Hepatocyte (in vitro differentiated cells): Measurements from ENCODE around the gene KDELR3. TPM values are rescaled to one million over a fixed set of nuclear protein-coding genes. Genes with fewer than 3 reads are reported as not detected.

Experiments used
- DNase-seq: peaks from one replicate; pipeline ENCODE4 v3.0.0-alpha.2; 2016; ENCODE audit warnings: low spot score
- H2AFZ ChIP-seq: fragments of 200-600 bp; sonication (generic); 2 replicates; pipeline ENCODE4 v1.6.0; 2016; ENCODE audit warnings: antibody characterized with exemption, mild to moderate bottlenecking
- H3K27ac ChIP-seq: fragments of 200-600 bp; sonication (generic); 2 replicates; pipeline ENCODE4 v1.5.1; 2016; ENCODE audit warnings: mild to moderate bottlenecking
- H3K27me3 ChIP-seq: fragments of 200-600 bp; sonication (generic); 2 replicates; pipeline ENCODE4 v1.6.1; 2016
- H3K36me3 ChIP-seq: fragments of 200-600 bp; sonication (generic); replicated peaks from 2 replicates; pipeline ENCODE4 v1.5.1; 2016; ENCODE audit warnings: low read depth; ENCODE audit not compliant: insufficient read depth
- H3K4me1 ChIP-seq: fragments of 200-600 bp; sonication (generic); 2 replicates; pipeline ENCODE4 v1.5.1; 2016; ENCODE audit warnings: mild to moderate bottlenecking, moderate library complexity; ENCODE audit not compliant: insufficient read depth
- H3K4me2 ChIP-seq: fragments of 200-600 bp; sonication (generic); 2 replicates; pipeline ENCODE4 v1.6.0; 2016
- H3K4me3 ChIP-seq: fragments of 200-600 bp; sonication (generic); 2 replicates; pipeline ENCODE4 v1.5.1; 2016; ENCODE audit warnings: mild to moderate bottlenecking
- H3K79me2 ChIP-seq: fragments of 200-600 bp; sonication (generic); 2 replicates; pipeline ENCODE4 v1.6.0; 2017; ENCODE audit warnings: mild to moderate bottlenecking
- H3K9me2 ChIP-seq: fragments of 200-600 bp; sonication (generic); replicated peaks from 2 replicates; pipeline ENCODE4 v1.6.0; 2017; ENCODE audit warnings: mild to moderate bottlenecking; ENCODE audit not compliant: insufficient read depth
- H3K9me3 ChIP-seq: fragments of 200-600 bp; sonication (generic); 2 replicates; pipeline ENCODE4 v1.5.1; 2016; ENCODE audit warnings: low read depth, mild to moderate bottlenecking
- H4K20me1 ChIP-seq: fragments of 200-600 bp; sonication (generic); 2 replicates; pipeline ENCODE4 v1.6.0; 2016; ENCODE audit warnings: mild to moderate bottlenecking; ENCODE audit not compliant: insufficient read depth, poor library complexity, severe bottlenecking
- CTCF ChIP-seq: fragments of 200-600 bp; sonication (generic); IDR thresholded peaks from 2 replicates; pipeline ENCODE4 v1.5.1; 2016; ENCODE audit warnings: antibody characterized with exemption, mild to moderate bottlenecking; ENCODE audit not compliant: poor library complexity
- EZH2 ChIP-seq: fragments of 200-600 bp; sonication (generic); IDR thresholded peaks from 2 replicates; pipeline ENCODE4 v1.6.1; 2016; ENCODE audit warnings: antibody characterized with exemption, mild to moderate bottlenecking, borderline replicate concordance
- EZH2phosphoT487 ChIP-seq: fragments of 200-600 bp; sonication (generic); IDR thresholded peaks from one replicate; pipeline ENCODE4 v1.6.1; 2018; ENCODE audit warnings: antibody characterized with exemption, mild to moderate bottlenecking, low read depth, moderate library complexity; ENCODE audit not compliant: unreplicated experiment, severe bottlenecking
- WGBS: methylation state at CpG from one replicate; pipeline ENCODE4 v1.1.6; 2016; ENCODE audit warnings: low lambda C conversion rate; ENCODE audit errors: missing lambda C conversion rate; 5-methylcytosine and 5-hydroxymethylcytosine counted together
- polyA plus RNA-seq: library from polyadenylated mRNA; unstranded; fragments of >200 nt; fragmentation: Nextera tagmentation; extraction: Ambion mirVana; gene quantifications from 2 replicates; pipeline ENCODE4 v1.2.1, GENCODE V29; 2016
- total RNA-seq: library from RNA; depleted of rRNA; stranded (reverse); fragments of >200 nt; gene quantifications from 2 replicates; pipeline ENCODE4 v1.2.3, GENCODE V29; 2014

KDELR3 gene
- total and polyA plus RNA-seq, 2 experiments from 2014 or later, result 92.4 to 171 TPM

- no peaks in the 10 kb centered on the region for H3K9me3 ChIP-seq
- no peaks in the 10 kb centered on the region for H4K20me1 ChIP-seq
- no peaks in the 10 kb centered on the region for H3K79me2 ChIP-seq
- no peak overlapping the region for H3K4me3 ChIP-seq
- no peak overlapping the region for H2AFZ ChIP-seq
- no peaks in the 10 kb centered on the region for H3K9me2 ChIP-seq
- no peak overlapping the region for H3K4me2 ChIP-seq
- peak; percentile 36 for DNase-seq
- H3K27me3 ChIP-seq, result no peaks in the 10 kb centered on the region
- TF ChIP-seq CTCF (peak; percentile 14), EZH2phosphoT487 (no peak)
- no peaks in the 10 kb centered on the region for H3K4me1 ChIP-seq
- WGBS, result 73% methylated on average over 1 of the region's 1 CpG
- H3K27ac ChIP-seq, result no peak overlapping the region
- no peaks in the 10 kb centered on the region for H3K36me3 ChIP-seq
These were observed 45.2 kb downstream of the KDELR3 start for GRCh38 chr22:38513063-38513462.

GRCh38 chr22:38518620-38519019 is 50.7 kb downstream of the KDELR3 start:
- Histone ChIP-seq H3K27me3 (no peaks in the 10 kb centered on the region), H2AFZ (no peak overlapping the region), H3K79me2 (no peaks in the 10 kb centered on the region), H3K9me2 (no peaks in the 10 kb centered on the region), H3K4me3 (no peak overlapping the region), H4K20me1 (no peaks in the 10 kb centered on the region), H3K4me1 (no peaks in the 10 kb centered on the region), H3K36me3 (no peaks in the 10 kb centered on the region), H3K9me3 (no peaks in the 10 kb centered on the region), H3K4me2 (no peak overlapping the region), H3K27ac (no peak overlapping the region)
- no peak for DNase-seq
- 92% methylated on average over 4 of the region's 4 CpGs for WGBS
- no peak for TF ChIP-seq EZH2phosphoT487
- no peak for TF ChIP-seq CTCF
- TF ChIP-seq EZH2, result no peak

GRCh38 chr22:38519453-38520250 is 51.8 kb downstream of the KDELR3 start:
- 93% methylated on average over 2 of the region's 2 CpGs for WGBS
- H3K36me3 ChIP-seq, result no peaks in the 10 kb centered on the region
- H3K27ac ChIP-seq, result no peak overlapping the region
- TF ChIP-seq EZH2 (no peak), EZH2phosphoT487 (no peak), CTCF (no peak)
- H3K4me3 ChIP-seq, result no peak overlapping the region
- DNase-seq, result no peak
- no peaks in the 10 kb centered on the region for H3K9me2 ChIP-seq
- H4K20me1 ChIP-seq, result no peaks in the 10 kb centered on the region
- H3K79me2 ChIP-seq, result no peaks in the 10 kb centered on the region
- no peaks in the 10 kb centered on the region for H3K27me3 ChIP-seq
- no peaks in the 10 kb centered on the region for H3K4me1 ChIP-seq
- no peak overlapping the region for H3K4me2 ChIP-seq
- no peaks in the 10 kb centered on the region for H3K9me3 ChIP-seq
- no peak overlapping the region for H2AFZ ChIP-seq
